GM18868 (cell line): ENCODE measurements around the gene TRIM2.

Source experiments
- ATAC-seq: cut with Tn5 transposase; IDR thresholded peaks from one replicate; pipeline ENCODE4 v1.9.1; 2021; ENCODE audit warnings: mild to moderate bottlenecking, moderate library complexity; ENCODE audit not compliant: unreplicated experiment

TRIM2 gene

GRCh38 chr4:153221783-153222706 lies 17.8 kb downstream of the TRIM2 start:
- peak; percentile 19 for ATAC-seq

- peak; percentile 68 for ATAC-seq
Measured at GRCh38 chr4:153222707-153223426, 18.6 kb downstream of the TRIM2 start.

- no peak for ATAC-seq
Measured at GRCh38 chr4:153223427-153223801, 19.2 kb downstream of the TRIM2 start.

GRCh38 chr4:153223930-153224329 lies 19.7 kb downstream of the TRIM2 start:
- ATAC-seq = no peak

- no peak for ATAC-seq
Measured at GRCh38 chr4:153224474-153224873, 20.2 kb downstream of the TRIM2 start.

GRCh38 chr4:153227469-153228075 lies 23.3 kb downstream of the TRIM2 start:
- no peak for ATAC-seq

- ATAC-seq = no peak
Measured at GRCh38 chr4:153228512-153229140, 24.4 kb downstream of the TRIM2 start.

- ATAC-seq = no peak
Measured at GRCh38 chr4:153229545-153229944, 25.3 kb downstream of the TRIM2 start.

GRCh38 chr4:153232768-153233167 lies 28.5 kb downstream of the TRIM2 start:
- ATAC-seq = peak; percentile 47

- ATAC-seq = no peak
Measured at GRCh38 chr4:153233761-153234371, 29.6 kb downstream of the TRIM2 start.

GRCh38 chr4:153234885-153235284 lies 30.6 kb downstream of the TRIM2 start:
- ATAC-seq = no peak

- ATAC-seq = no peak
Measured at GRCh38 chr4:153238135-153238919, 34.1 kb downstream of the TRIM2 start.

- no peak for ATAC-seq
Measured at GRCh38 chr4:153239409-153239808, 35.2 kb downstream of the TRIM2 start.

- no peak for ATAC-seq
Measured at GRCh38 chr4:153241295-153241694, 37.1 kb downstream of the TRIM2 start.

- no peak for ATAC-seq
Measured at GRCh38 chr4:153241970-153242838, 38.0 kb downstream of the TRIM2 start.

- ATAC-seq = no peak
Measured at GRCh38 chr4:153242839-153243324, 38.6 kb downstream of the TRIM2 start.

- ATAC-seq = no peak
Measured at GRCh38 chr4:153243468-153243867, 39.2 kb downstream of the TRIM2 start.

GRCh38 chr4:153244969-153245368 lies 40.7 kb downstream of the TRIM2 start:
- no peak for ATAC-seq

- ATAC-seq = no peak
Measured at GRCh38 chr4:153245775-153246174, 41.5 kb downstream of the TRIM2 start.
